DOHH2 (cell line): ENCODE measurements around the gene CYFIP2.

Source experiments
- H3F3A ChIP-seq: fragments of 200-600 bp; sonication (generic), shearing (Covaris generic); 2 replicates; pipeline ENCODE4 v1.6.0; 2016; ENCODE audit warnings: antibody characterized with exemption, mild to moderate bottlenecking; ENCODE audit not compliant: control insufficient read depth, insufficient read depth
- H3K27ac ChIP-seq: fragments of 200-600 bp; sonication (generic); 2 replicates; pipeline ENCODE4 v1.5.1; 2014; ENCODE audit warnings: low read depth, mild to moderate bottlenecking, low read length, moderate library complexity
- H3K27me3 ChIP-seq: fragments of 200-600 bp; sonication (generic); 2 replicates; pipeline ENCODE4 v1.6.1; 2014; ENCODE audit warnings: mild to moderate bottlenecking, low read length, mixed read lengths; ENCODE audit not compliant: control insufficient read depth
- H3K36me3 ChIP-seq: fragments of 200-600 bp; sonication (generic); 2 replicates; pipeline ENCODE4 v1.6.1; 2014; ENCODE audit warnings: mild to moderate bottlenecking, low read length, moderate library complexity, mixed read lengths; ENCODE audit not compliant: control insufficient read depth
- H3K4me1 ChIP-seq: fragments of 200-600 bp; sonication (generic); 2 replicates; pipeline ENCODE4 v1.6.1; 2014; ENCODE audit warnings: mild to moderate bottlenecking, low read length, mixed read lengths; ENCODE audit not compliant: control insufficient read depth
- H3K4me2 ChIP-seq: fragments of 200-600 bp; sonication (generic); 2 replicates; pipeline ENCODE4 v1.6.0; 2014; ENCODE audit warnings: mild to moderate bottlenecking, low read length, moderate library complexity
- H3K4me3 ChIP-seq: fragments of 200-600 bp; sonication (generic); 2 replicates; pipeline ENCODE4 v1.5.1; 2014; ENCODE audit warnings: mild to moderate bottlenecking, low read length, mixed read lengths
- H3K79me2 ChIP-seq: fragments of 200-600 bp; sonication (generic); 2 replicates; pipeline ENCODE4 v1.6.1; 2014; ENCODE audit warnings: mild to moderate bottlenecking, low read length, mixed read lengths; ENCODE audit not compliant: control insufficient read depth
- H3K9me2 ChIP-seq: fragments of 200-600 bp; sonication (generic); replicated peaks from 2 replicates; pipeline ENCODE4 v1.6.1; 2014; ENCODE audit warnings: mild to moderate bottlenecking, low read length, mixed read lengths; ENCODE audit not compliant: control insufficient read depth
- H3K9me3 ChIP-seq: fragments of 200-600 bp; sonication (generic); 2 replicates; pipeline ENCODE4 v1.6.1; 2014; ENCODE audit warnings: antibody characterized with exemption, low read length, mixed read lengths; ENCODE audit not compliant: control insufficient read depth, insufficient read depth
- H4K20me1 ChIP-seq: fragments of 200-600 bp; sonication (generic); 2 replicates; pipeline ENCODE4 v1.6.0; 2014; ENCODE audit warnings: low read depth, mild to moderate bottlenecking, antibody characterized with exemption, low read length, moderate library complexity; ENCODE audit not compliant: control insufficient read depth, insufficient read depth
- CTCF ChIP-seq: fragments of 200-600 bp; sonication (generic); IDR thresholded peaks from one replicate; pipeline ENCODE4 v1.5.1; 2014; ENCODE audit warnings: antibody characterized with exemption, mild to moderate bottlenecking, low read depth, low read length; ENCODE audit not compliant: poor library complexity, severe bottlenecking
- EZH2phosphoT487 ChIP-seq: fragments of 200-600 bp; sonication (generic); IDR thresholded peaks from 2 replicates; pipeline ENCODE4 v1.6.1; 2017; ENCODE audit warnings: borderline replicate concordance, mild to moderate bottlenecking, antibody characterized with exemption, low read length, moderate library complexity, mixed read lengths

Gene CYFIP2

GRCh38 chr5:157327771-157328170 is 61.8 kb downstream of the CYFIP2 start:
- H4K20me1 ChIP-seq, result no peaks in the 10 kb centered on the region
- H3K9me3 ChIP-seq, result no peaks in the 10 kb centered on the region
- no peak for TF ChIP-seq EZH2phosphoT487
- no peak for TF ChIP-seq CTCF
- H3K4me1 ChIP-seq, result peaks cover 7% of the 10 kb centered on the region; the same call in 1 of the 2 replicates
- no peak overlapping the region for H3K4me3 ChIP-seq
- H3K36me3 ChIP-seq, result peaks cover 93% of the 10 kb centered on the region
- no peaks in the 10 kb centered on the region for H3K79me2 ChIP-seq
- no peak overlapping the region for H3K27ac ChIP-seq
- no peaks in the 10 kb centered on the region for H3K27me3 ChIP-seq
- no peak overlapping the region for H3K4me2 ChIP-seq
- H3F3A ChIP-seq, result peaks cover 5% of the 10 kb centered on the region; the same call in 1 of the 2 replicates
- no peaks in the 10 kb centered on the region for H3K9me2 ChIP-seq

GRCh38 chr5:157328277-157328912 is 62.5 kb downstream of the CYFIP2 start:
- Histone ChIP-seq H3K9me3 (no peaks in the 10 kb centered on the region), H3K4me3 (no peak overlapping the region), H3K27me3 (no peaks in the 10 kb centered on the region), H4K20me1 (no peaks in the 10 kb centered on the region), H3K9me2 (no peaks in the 10 kb centered on the region), H3K4me2 (no peak overlapping the region), H3F3A (peaks cover 5% of the 10 kb centered on the region; the same call in 1 of the 2 replicates), H3K27ac (no peak overlapping the region), H3K79me2 (no peaks in the 10 kb centered on the region), H3K4me1 (peaks cover 7% of the 10 kb centered on the region; the same call in 1 of the 2 replicates), H3K36me3 (peaks cover 93% of the 10 kb centered on the region)
- no peak for TF ChIP-seq EZH2phosphoT487
- TF ChIP-seq CTCF, result peak; percentile 90

GRCh38 chr5:157331807-157332206 is 65.9 kb downstream of the CYFIP2 start:
- peaks cover 7% of the 10 kb centered on the region; the same call in 1 of the 2 replicates for H3K4me1 ChIP-seq
- H3K4me3 ChIP-seq, result no peak overlapping the region
- H3K36me3 ChIP-seq, result peaks cover 90% of the 10 kb centered on the region
- no peak overlapping the region for H3K4me2 ChIP-seq
- no peaks in the 10 kb centered on the region for H3K27me3 ChIP-seq
- H3K9me2 ChIP-seq, result no peaks in the 10 kb centered on the region
- H3F3A ChIP-seq, result 0 out of 2 replicates have a peak, but pooled peaks cover 2% of the 10 kb centered on the region
- no peaks in the 10 kb centered on the region for H4K20me1 ChIP-seq
- no peaks in the 10 kb centered on the region for H3K9me3 ChIP-seq
- H3K27ac ChIP-seq, result no peak overlapping the region
- H3K79me2 ChIP-seq, result no peaks in the 10 kb centered on the region
- TF ChIP-seq CTCF (no peak), EZH2phosphoT487 (no peak)
